HepG2 (cell line): ENCODE data around the gene RAPSN. TPM values are rescaled to one million over a fixed set of nuclear protein-coding genes. Genes with fewer than 3 reads are reported as not detected.
A peak's percentile ranks its signal among the peaks of the same experiment; 100 is the strongest.

ENCODE experiments used
- ARNTL ChIP-seq: sonication (generic); formaldehyde crosslinking; IDR thresholded peaks from 2 replicates; pipeline ENCODE4 v1.4.0; 2020; ENCODE audit warnings: mild to moderate bottlenecking, missing genetic modification reagents
- ATF7-NPFF ChIP-seq: sonication (generic); formaldehyde crosslinking; IDR thresholded peaks from 2 replicates; pipeline ENCODE4 v1.8.1; 2023; ENCODE audit warnings: mild to moderate bottlenecking, low read depth, missing genetic modification reagents, moderate library complexity
- EP300 ChIP-seq, 3 experiments: sonication (generic) in 1 of 3; formaldehyde crosslinking in 1 of 3; IDR thresholded peaks; 2 replicates each; pipeline versions ENCODE4 v1.5.1 to v1.6.1; 2011 to 2020; ENCODE audit warnings: low read depth in 2 of 3, low read length in 2 of 3, borderline replicate concordance in 1 of 3, improper control_type of control experiment in 1 of 3, mild to moderate bottlenecking in 1 of 3, missing genetic modification reagents in 1 of 3, moderate library complexity in 1 of 3
- GATAD1 ChIP-seq: IDR thresholded peaks from 2 replicates; pipeline ENCODE4 v1.6.1; 2016; ENCODE audit warnings: missing genetic modification reagents, missing compliant biosample characterization
- JUN ChIP-seq: sonication (generic); formaldehyde crosslinking; IDR thresholded peaks from 2 replicates; pipeline ENCODE4 v1.4.0; 2020; ENCODE audit warnings: mild to moderate bottlenecking, missing genetic modification reagents
- LCORL ChIP-seq, 2 experiments: fragments of 450-650 bp in 1 of 2; sonication (generic) in 1 of 2; formaldehyde crosslinking in 1 of 2; IDR thresholded peaks; 2 replicates each; pipeline versions ENCODE4 v1.5.0 to v1.6.1; 2017 to 2020; ENCODE audit warnings: antibody characterized with exemption in 1 of 2, missing genetic modification reagents in 1 of 2
- MLX ChIP-seq: IDR thresholded peaks from 2 replicates; pipeline ENCODE4 v1.6.1; 2016
- MYPOP ChIP-seq: sonication (generic); formaldehyde crosslinking; IDR thresholded peaks from 2 replicates; pipeline ENCODE4 v1.8.1; 2023; ENCODE audit warnings: mild to moderate bottlenecking, moderate library complexity, missing genetic modification reagents
- MZF1 ChIP-seq: sonication (generic); formaldehyde crosslinking; IDR thresholded peaks from 2 replicates; pipeline ENCODE4 v1.8.1; 2023; ENCODE audit warnings: mild to moderate bottlenecking, missing genetic modification reagents, borderline replicate concordance
- TBP ChIP-seq: sonication (generic); formaldehyde crosslinking; IDR thresholded peaks from 2 replicates; pipeline ENCODE4 v1.5.0; 2020; ENCODE audit warnings: missing genetic modification reagents
- ZFAT ChIP-seq: sonication (generic); formaldehyde crosslinking; conservative IDR thresholded peaks from 2 replicates; pipeline ENCODE4 v1.8.1; 2023; ENCODE audit warnings: missing genetic modification reagents, inconsistent platforms
- ZFX ChIP-seq: sonication (generic); formaldehyde crosslinking; IDR thresholded peaks from 2 replicates; pipeline ENCODE4 v1.4.0; 2020; ENCODE audit warnings: mild to moderate bottlenecking, low read depth, missing genetic modification reagents, moderate library complexity
- ZNF629 ChIP-seq: sonication (generic); formaldehyde crosslinking; conservative IDR thresholded peaks from 2 replicates; pipeline ENCODE4 v1.5.0; 2020; ENCODE audit warnings: missing genetic modification reagents
- ZNF678 ChIP-seq: sonication (generic); formaldehyde crosslinking; IDR thresholded peaks from 2 replicates; pipeline ENCODE4 v1.4.0; 2020; ENCODE audit warnings: mild to moderate bottlenecking, missing genetic modification reagents
- polyA plus RNA-seq, 8 experiments: library from polyadenylated mRNA; depleted of rRNA in 3 of 8; stranded (reverse) in 7 of 8; unstranded in 1 of 8; fragments of >200 nt; fragmentation: Illumina TruSeq in 4 of 8; extraction: Trizol in 4 of 8; gene quantifications; 2 replicates each; pipeline versions ENCODE4 v1.2.1 to v1.2.3, GENCODE V29; 2011 to 2016; ENCODE audit warnings: low read depth in 4 of 8, missing spikeins in 1 of 8, mixed read lengths in 1 of 8; ENCODE audit not compliant: insufficient read depth in 1 of 8
- total RNA-seq, 5 experiments: library from RNA; depleted of rRNA; stranded (reverse); fragments of >200 nt; fragmentation: Illumina TruSeq; extraction: Trizol; gene quantifications; 2 replicates each; pipeline ENCODE4 v1.2.3, GENCODE V29; 2016; ENCODE audit warnings: low read depth in 1 of 5
- TF ChIP-seq, protein P1 (sequence below): sonication (generic); formaldehyde crosslinking; IDR thresholded peaks from 2 replicates; pipeline ENCODE4 v1.4.0; 2020; ENCODE audit warnings: missing genetic modification reagents, borderline replicate concordance
- TF ChIP-seq, protein P2 (sequence below): sonication (generic); formaldehyde crosslinking; IDR thresholded peaks from 2 replicates; pipeline ENCODE4 v1.9.0; 2022; ENCODE audit warnings: missing genetic modification reagents, mild to moderate bottlenecking, borderline replicate concordance
- TF ChIP-seq, protein P3 (sequence below): sonication (generic); formaldehyde crosslinking; IDR thresholded peaks from 2 replicates; pipeline ENCODE4 v1.4.0; 2020; ENCODE audit warnings: missing genetic modification reagents, borderline replicate concordance

The RAPSN gene
- total and polyA plus RNA-seq, 2 of the 13 experiments (the other 11 are each of a cell fraction or from before 2014, with no cell fraction given): 0.15 to 1.2 TPM

- TF ChIP-seq, protein P1, sequence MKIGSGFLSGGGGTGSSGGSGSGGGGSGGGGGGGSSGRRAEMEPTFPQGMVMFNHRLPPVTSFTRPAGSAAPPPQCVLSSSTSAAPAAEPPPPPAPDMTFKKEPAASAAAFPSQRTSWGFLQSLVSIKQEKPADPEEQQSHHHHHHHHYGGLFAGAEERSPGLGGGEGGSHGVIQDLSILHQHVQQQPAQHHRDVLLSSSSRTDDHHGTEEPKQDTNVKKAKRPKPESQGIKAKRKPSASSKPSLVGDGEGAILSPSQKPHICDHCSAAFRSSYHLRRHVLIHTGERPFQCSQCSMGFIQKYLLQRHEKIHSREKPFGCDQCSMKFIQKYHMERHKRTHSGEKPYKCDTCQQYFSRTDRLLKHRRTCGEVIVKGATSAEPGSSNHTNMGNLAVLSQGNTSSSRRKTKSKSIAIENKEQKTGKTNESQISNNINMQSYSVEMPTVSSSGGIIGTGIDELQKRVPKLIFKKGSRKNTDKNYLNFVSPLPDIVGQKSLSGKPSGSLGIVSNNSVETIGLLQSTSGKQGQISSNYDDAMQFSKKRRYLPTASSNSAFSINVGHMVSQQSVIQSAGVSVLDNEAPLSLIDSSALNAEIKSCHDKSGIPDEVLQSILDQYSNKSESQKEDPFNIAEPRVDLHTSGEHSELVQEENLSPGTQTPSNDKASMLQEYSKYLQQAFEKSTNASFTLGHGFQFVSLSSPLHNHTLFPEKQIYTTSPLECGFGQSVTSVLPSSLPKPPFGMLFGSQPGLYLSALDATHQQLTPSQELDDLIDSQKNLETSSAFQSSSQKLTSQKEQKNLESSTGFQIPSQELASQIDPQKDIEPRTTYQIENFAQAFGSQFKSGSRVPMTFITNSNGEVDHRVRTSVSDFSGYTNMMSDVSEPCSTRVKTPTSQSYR (CRISPR knock-in tag): peak; percentile 32; the same call in 1 of the 2 replicates
- no peak for TF ChIP-seq MZF1
- peak; percentile 28; the same call in 1 of the 2 replicates for TF ChIP-seq ATF7-NPFF
- TF ChIP-seq ZFAT (CRISPR knock-in tag): no peak
- no peak for TF ChIP-seq ZNF678
- TF ChIP-seq ZFX (CRISPR knock-in tag): peak; percentile 63
- no peak for TF ChIP-seq GATAD1 (CRISPR knock-in tag)
- TF ChIP-seq MLX (CRISPR knock-in tag): no peak
- TF ChIP-seq, protein P2, sequence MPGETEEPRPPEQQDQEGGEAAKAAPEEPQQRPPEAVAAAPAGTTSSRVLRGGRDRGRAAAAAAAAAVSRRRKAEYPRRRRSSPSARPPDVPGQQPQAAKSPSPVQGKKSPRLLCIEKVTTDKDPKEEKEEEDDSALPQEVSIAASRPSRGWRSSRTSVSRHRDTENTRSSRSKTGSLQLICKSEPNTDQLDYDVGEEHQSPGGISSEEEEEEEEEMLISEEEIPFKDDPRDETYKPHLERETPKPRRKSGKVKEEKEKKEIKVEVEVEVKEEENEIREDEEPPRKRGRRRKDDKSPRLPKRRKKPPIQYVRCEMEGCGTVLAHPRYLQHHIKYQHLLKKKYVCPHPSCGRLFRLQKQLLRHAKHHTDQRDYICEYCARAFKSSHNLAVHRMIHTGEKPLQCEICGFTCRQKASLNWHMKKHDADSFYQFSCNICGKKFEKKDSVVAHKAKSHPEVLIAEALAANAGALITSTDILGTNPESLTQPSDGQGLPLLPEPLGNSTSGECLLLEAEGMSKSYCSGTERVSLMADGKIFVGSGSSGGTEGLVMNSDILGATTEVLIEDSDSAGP (CRISPR knock-in tag): 0 out of 2 replicates have a peak, but pooled peaks have one; percentile 19
- peak; percentile 15; the same call in 1 of the 2 replicates for TF ChIP-seq ZNF629 (CRISPR knock-in tag)
- TF ChIP-seq ARNTL (CRISPR knock-in tag): 0 out of 2 replicates have a peak, but pooled peaks have one; percentile 37
- TF ChIP-seq MYPOP (CRISPR knock-in tag): no peak
- no peak for TF ChIP-seq TBP (CRISPR knock-in tag)
- TF ChIP-seq, protein P3, sequence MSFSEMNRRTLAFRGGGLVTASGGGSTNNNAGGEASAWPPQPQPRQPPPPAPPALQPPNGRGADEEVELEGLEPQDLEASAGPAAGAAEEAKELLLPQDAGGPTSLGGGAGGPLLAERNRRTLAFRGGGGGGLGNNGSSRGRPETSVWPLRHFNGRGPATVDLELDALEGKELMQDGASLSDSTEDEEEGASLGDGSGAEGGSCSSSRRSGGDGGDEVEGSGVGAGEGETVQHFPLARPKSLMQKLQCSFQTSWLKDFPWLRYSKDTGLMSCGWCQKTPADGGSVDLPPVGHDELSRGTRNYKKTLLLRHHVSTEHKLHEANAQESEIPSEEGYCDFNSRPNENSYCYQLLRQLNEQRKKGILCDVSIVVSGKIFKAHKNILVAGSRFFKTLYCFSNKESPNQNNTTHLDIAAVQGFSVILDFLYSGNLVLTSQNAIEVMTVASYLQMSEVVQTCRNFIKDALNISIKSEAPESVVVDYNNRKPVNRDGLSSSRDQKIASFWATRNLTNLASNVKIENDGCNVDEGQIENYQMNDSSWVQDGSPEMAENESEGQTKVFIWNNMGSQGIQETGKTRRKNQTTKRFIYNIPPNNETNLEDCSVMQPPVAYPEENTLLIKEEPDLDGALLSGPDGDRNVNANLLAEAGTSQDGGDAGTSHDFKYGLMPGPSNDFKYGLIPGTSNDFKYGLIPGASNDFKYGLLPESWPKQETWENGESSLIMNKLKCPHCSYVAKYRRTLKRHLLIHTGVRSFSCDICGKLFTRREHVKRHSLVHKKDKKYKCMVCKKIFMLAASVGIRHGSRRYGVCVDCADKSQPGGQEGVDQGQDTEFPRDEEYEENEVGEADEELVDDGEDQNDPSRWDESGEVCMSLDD (CRISPR knock-in tag): peak; percentile 63; the same call in 1 of the 2 replicates
- TF ChIP-seq EP300 (IDR thresholded peaks at IDR 0.05; ENCODE audit: low read depth in 2 of 2, low read length in 2 of 2): peak in 1 of 2 experiments; percentile 67; a peak in 2 of 4 replicates
- no peak for TF ChIP-seq EP300 (CRISPR knock-in tag; IDR thresholded peaks at IDR 0.05; ENCODE audit: borderline replicate concordance)
- TF ChIP-seq JUN (CRISPR knock-in tag): no peak
- 0 out of 2 replicates have a peak, but pooled peaks have one; percentile 18 for TF ChIP-seq LCORL (IDR thresholded peaks at IDR 0.05)
- peak; percentile 69; the same call in 1 of the 2 replicates for TF ChIP-seq LCORL (CRISPR knock-in tag; IDR thresholded peaks at IDR 0.05)
Observed at GRCh38 chr11:47435687-47436086, 13.2 kb downstream of the RAPSN start (continued).
